Activated naive CD8-positive, alpha-beta T cell treated with anti-CD3 and anti-CD28 coated beads, Interleukin-2, amount 10 ng/mL, durations not matched to agents 7 days and 5 days (primary cell): ENCODE data around the gene SPINDOC. TPM values are rescaled to one million over a fixed set of nuclear protein-coding genes. Genes with fewer than 3 reads are reported as not detected.
A peak's percentile ranks its signal among the peaks of the same experiment; 100 is the strongest.

ENCODE experiments used
- ATAC-seq: fragments of 150-1000 bp; cut with Tn5 transposase; one replicate; pipeline ENCODE4 v1.10.0; 2021; ENCODE audit warnings: low read depth, moderate library complexity
- POLR2A ChIA-PET: fragments of 350-600 bp; sonication (Branson Sonifier 250); formaldehyde crosslinking; loops from one replicate; lab custom pipeline; 2021; ENCODE audit warnings: antibody characterized with exemption; lab: Charles Lee
- DNase-seq: peaks from one replicate; pipeline ENCODE4 v3.0.0; 2021
- H3K27ac Mint-ChIP-seq: one replicate; pipeline ENCODE4 v1.8.0; 2022; ENCODE audit warnings: mild to moderate bottlenecking, mixed read lengths
- H3K27me3 Mint-ChIP-seq: one replicate; pipeline ENCODE4 v1.8.0; 2022; ENCODE audit warnings: mild to moderate bottlenecking, moderate library complexity, mixed read lengths
- H3K36me3 Mint-ChIP-seq: one replicate; pipeline ENCODE4 v1.8.0; 2021; ENCODE audit warnings: mild to moderate bottlenecking, mixed read lengths
- H3K4me1 Mint-ChIP-seq: one replicate; pipeline ENCODE4 v1.8.0; 2021; ENCODE audit warnings: mixed read lengths
- H3K4me3 Mint-ChIP-seq: one replicate; pipeline ENCODE4 v1.8.0; 2022; ENCODE audit warnings: mild to moderate bottlenecking, moderate library complexity, mixed read lengths
- H3K9me3 Mint-ChIP-seq: one replicate; pipeline ENCODE4 v1.8.0; 2021; ENCODE audit warnings: mixed read lengths
- total RNA-seq, 2 experiments: library from RNA; stranded (reverse); gene quantifications; one replicate each; pipeline ENCODE4 v1.2.3, GENCODE V29; 2021

SPINDOC gene, protein sequence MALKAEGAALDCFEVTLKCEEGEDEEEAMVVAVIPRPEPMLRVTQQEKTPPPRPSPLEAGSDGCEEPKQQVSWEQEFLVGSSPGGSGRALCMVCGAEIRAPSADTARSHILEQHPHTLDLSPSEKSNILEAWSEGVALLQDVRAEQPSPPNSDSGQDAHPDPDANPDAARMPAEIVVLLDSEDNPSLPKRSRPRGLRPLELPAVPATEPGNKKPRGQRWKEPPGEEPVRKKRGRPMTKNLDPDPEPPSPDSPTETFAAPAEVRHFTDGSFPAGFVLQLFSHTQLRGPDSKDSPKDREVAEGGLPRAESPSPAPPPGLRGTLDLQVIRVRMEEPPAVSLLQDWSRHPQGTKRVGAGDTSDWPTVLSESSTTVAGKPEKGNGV
- 10 to 100 TPM; 35.1 to 35.2 TPM for total RNA-seq

- Mint-ChIP-seq H3K36me3 (peaks cover 22% of the 10 kb centered on the region), H3K27me3 (no peaks in the 10 kb centered on the region), H3K4me1 (peaks cover 37% of the 10 kb centered on the region), H3K4me3 (peak within 1 kb of the TSS; percentile 85), H3K9me3 (no peaks in the 10 kb centered on the region), H3K27ac (peak within 1 kb of the TSS; percentile 67)
- peak; percentile 87 for DNase-seq
- POLR2A ChIA-PET = interaction anchor here (0.7 kb wide), 1 partner anchor 167 kb away, joined by 3 read pairs; no protein-coding TSS in a partner anchor
- ATAC-seq = peak; percentile 86
These were observed at the start of gene SPINDOC for GRCh38 chr11:63813035-63813562. SPINDOC (plus strand) TSS chr11:63813456; CDS start chr11:63813687, 231 bp downstream.

- Mint-ChIP-seq H3K27me3 (no peaks in the 10 kb centered on the region), H3K4me1 (peaks cover 5% of the 10 kb centered on the region), H3K36me3 (no peaks in the 10 kb centered on the region), H3K4me3 (no peak overlapping the region), H3K27ac (no peak overlapping the region), H3K9me3 (no peaks in the 10 kb centered on the region)
- POLR2A ChIA-PET = no interaction called here
- ATAC-seq (no peak), DNase-seq (no peak)
These were observed 49.5 kb upstream of the SPINDOC start for GRCh38 chr11:63763496-63764339.

- H3K4me1 Mint-ChIP-seq = peaks cover 5% of the 10 kb centered on the region
- no peaks in the 10 kb centered on the region for H3K9me3 Mint-ChIP-seq
- DNase-seq (no peak), ATAC-seq (no peak)
- no peaks in the 10 kb centered on the region for H3K36me3 Mint-ChIP-seq
- H3K27ac Mint-ChIP-seq = no peak overlapping the region
- POLR2A ChIA-PET = no interaction called here
- no peak overlapping the region for H3K4me3 Mint-ChIP-seq
- H3K27me3 Mint-ChIP-seq = no peaks in the 10 kb centered on the region
These were observed 48.9 kb upstream of the SPINDOC start for GRCh38 chr11:63764340-63764678.

DNA sequence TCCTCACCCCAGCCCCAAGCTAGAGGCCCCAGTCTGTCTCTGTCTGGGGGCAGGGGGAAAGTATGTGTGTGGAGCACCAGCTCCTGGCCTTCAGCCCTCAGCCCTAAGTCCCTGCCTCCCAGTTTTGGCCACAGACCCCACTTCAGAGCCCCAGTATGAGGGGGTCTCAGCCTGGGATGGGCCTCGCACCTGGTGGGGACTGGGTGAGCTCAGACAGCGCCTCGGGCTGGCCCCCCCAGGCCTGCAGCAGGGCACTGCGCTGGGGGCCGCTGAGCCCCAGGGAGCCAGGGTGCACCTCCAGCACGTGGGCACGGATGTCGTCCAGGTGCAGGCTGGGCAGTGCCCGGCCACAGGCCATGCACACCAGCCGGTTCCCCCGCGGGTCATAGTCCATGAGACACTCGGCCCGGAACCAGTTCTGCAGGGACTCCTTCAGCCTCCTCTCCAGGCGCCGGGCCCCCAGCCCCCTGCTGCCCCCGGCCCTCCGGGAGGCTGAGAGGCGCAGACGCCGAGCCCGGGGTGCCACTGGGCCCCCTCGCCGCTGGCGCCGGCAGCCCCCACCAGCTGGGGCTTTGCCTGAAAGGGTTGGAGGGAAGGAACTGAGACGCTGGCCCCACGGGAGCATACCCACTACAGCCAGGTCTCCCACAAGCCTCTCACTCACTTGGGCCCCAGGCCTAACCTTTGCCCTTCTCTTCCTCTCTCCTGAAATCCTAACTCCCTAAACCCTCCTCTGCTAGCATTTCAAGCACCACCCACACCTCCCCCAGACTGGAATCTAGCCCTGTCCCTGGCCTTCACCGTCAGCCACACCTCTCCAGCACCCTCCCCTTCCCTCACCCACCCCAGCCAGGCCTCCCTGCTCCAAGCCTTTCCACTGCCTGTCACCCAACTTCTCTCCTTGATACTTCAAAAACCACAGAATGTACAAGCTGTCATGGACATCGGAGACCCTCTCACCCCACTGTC lies 48.3 kb upstream of the SPINDOC start:
- DNase-seq = peak; percentile 30
- Mint-ChIP-seq H3K27ac (no peak overlapping the region), H3K9me3 (no peaks in the 10 kb centered on the region), H3K36me3 (no peaks in the 10 kb centered on the region), H3K4me3 (no peak overlapping the region), H3K27me3 (peaks cover 3% of the 10 kb centered on the region), H3K4me1 (peaks cover 5% of the 10 kb centered on the region)
- POLR2A ChIA-PET = no interaction called here
- no peak for ATAC-seq

DNA sequence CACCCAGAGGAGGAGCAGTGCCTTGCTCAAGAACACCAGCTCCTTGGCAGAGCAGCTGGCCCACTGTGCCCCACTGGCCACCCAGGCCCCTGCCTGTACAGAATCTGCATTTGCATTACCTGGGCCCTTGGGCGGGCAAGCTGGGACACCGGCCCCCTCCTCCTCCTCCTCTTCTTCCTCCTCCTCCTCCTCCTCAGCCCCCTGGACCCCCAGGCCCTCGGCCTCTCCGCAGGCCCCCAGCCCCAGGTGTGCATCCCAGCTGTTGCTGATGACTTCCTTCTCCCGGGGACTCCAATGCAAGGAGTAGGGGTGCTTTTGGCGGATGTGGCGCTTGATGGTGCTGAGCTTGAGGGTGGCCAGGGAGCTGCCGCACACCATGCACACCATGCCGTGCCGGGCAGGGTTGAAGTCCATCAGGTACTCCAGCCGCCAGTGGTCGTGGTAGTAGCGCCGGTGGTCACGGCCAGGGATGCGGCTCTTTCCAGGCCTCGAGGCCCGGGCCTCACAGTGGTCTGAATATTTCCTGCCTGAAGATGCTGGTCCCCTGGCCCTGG lies 47.5 kb upstream of the SPINDOC start:
- POLR2A ChIA-PET = no interaction called here
- peaks cover 5% of the 10 kb centered on the region for H3K4me1 Mint-ChIP-seq
- H3K36me3 Mint-ChIP-seq = no peaks in the 10 kb centered on the region
- H3K9me3 Mint-ChIP-seq = no peaks in the 10 kb centered on the region
- H3K4me3 Mint-ChIP-seq = no peak overlapping the region
- no peak for ATAC-seq
- H3K27me3 Mint-ChIP-seq = peaks cover 11% of the 10 kb centered on the region
- no peak for DNase-seq
- H3K27ac Mint-ChIP-seq = no peak overlapping the region

- peaks cover 18% of the 10 kb centered on the region for H3K27me3 Mint-ChIP-seq
- H3K36me3 Mint-ChIP-seq = no peaks in the 10 kb centered on the region
- H3K9me3 Mint-ChIP-seq = no peaks in the 10 kb centered on the region
- DNase-seq = no peak
- peak overlapping the region; percentile 80 for H3K4me3 Mint-ChIP-seq
- H3K27ac Mint-ChIP-seq = no peak overlapping the region
- no peak for ATAC-seq
- H3K4me1 Mint-ChIP-seq = peaks cover 5% of the 10 kb centered on the region
- POLR2A ChIA-PET = no interaction called here
These were observed 46.6 kb upstream of the SPINDOC start for GRCh38 chr11:63766531-63767235.

DNA sequence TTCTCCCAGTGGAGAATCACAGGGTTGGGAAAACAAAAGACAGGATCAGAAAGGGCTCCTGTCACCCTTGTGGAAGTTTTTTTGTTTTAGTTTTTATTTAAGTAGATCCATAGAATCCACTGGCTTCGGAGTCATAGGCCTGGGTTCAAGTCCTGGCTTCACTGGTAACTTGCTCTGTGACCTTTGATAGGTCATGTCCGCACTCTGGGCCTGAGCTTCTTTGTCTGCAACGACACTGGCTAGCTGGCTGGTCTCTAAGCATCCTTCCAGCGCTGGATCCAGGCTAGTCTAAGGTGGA lies 46.0 kb upstream of the SPINDOC start:
- ATAC-seq (no peak), DNase-seq (no peak)
- Mint-ChIP-seq H3K4me3 (peak overlapping the region; percentile 80), H3K27ac (peak overlapping the region; percentile 87), H3K27me3 (peaks cover 19% of the 10 kb centered on the region), H3K9me3 (no peaks in the 10 kb centered on the region), H3K4me1 (peaks cover 5% of the 10 kb centered on the region), H3K36me3 (no peaks in the 10 kb centered on the region)
- POLR2A ChIA-PET = interaction anchor here (1.0 kb wide), 2 partner anchors 47 to 86 kb away, joined by 4 read pairs; partner anchors contain the start of gene RTN3

DNA sequence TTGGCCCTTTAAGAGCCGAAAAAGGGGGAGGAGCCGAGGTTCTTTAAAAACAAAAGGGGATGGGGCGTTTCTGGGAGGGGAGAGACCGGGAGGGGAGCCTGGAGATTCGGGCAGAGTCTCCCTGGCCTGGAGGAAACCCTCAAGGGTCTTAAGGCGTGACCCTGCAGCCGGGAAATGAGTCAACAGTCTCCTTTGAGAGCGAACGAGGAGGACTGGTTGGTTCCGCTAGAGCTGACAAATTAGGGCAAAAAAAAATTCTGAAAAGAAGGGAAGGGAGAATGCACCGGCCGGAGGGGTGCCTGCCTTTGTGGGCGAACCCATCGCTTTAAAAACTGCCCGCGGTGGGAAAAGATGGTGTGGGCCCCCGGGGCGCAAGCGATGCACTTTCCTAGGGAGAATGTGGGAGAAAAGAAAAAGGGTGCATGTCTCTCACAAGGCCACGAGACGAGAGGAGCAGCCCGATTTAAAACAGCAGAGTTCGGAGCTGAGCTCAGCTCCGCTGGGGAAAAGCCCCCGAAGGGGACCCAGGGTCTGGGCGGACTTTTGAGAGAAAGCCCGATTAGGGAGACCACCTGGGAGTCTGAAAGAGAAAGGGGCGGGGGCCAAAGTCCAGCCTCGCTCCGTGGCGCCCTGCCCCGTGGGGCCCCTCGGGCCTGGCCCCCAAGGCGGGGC lies 45.6 kb upstream of the SPINDOC start:
- Mint-ChIP-seq H3K9me3 (no peaks in the 10 kb centered on the region), H3K27ac (peak overlapping the region; percentile 87), H3K4me3 (peak overlapping the region; percentile 80), H3K36me3 (no peaks in the 10 kb centered on the region), H3K27me3 (peaks cover 22% of the 10 kb centered on the region), H3K4me1 (peaks cover 5% of the 10 kb centered on the region)
- ATAC-seq (peak; percentile 20), DNase-seq (peak; percentile 56)
- POLR2A ChIA-PET = interaction anchor here (1.0 to 1.2 kb wide), 4 partner anchors 46 to 178 kb away, joined by 3 to 4 read pairs (median 4); partner anchors contain the start of gene RTN3

DNA sequence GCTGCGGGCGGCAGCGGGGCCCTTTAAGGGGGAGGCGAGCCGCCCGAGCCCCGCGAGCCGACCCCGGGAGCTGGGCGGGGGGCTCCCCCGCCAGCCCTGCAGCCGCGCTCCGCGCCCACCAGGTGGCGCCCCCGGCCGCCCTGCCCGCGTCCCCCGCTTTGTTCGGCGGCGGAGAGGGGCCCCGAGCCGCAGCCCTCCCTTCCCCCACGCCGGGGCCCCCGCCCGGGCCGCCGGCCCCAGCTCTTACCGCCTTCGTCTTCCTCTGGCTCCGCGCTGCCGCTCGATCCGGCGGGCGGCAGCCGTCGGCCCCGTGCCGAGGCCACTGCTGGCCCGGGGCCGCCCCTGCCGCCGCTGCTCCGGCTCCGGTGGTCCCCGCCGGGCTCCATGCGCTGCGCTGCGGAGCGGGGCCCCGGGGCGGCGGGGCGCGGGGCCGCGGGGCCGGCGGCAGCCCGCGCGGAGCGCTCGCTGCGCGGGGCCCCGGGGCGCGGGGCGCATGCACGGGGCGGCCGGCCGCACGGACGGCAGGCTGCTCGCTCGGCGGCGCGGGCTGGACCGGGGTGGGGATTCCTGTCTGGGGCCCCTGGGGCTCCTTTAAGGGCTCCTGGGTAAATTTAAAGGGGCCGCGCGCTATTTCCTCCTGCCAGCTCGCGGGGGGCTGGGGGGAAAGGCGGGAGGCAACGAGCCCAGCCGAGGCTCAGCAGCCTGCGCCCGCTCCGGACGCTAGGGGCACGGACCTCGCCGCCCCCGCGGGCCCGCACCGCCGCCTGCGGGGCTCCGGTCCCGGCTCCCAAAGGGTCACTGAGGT lies 44.8 kb upstream of the SPINDOC start, which contains the start of gene ZFTA:
Gene ZFTA (minus strand): TSS at position 539 of the 805 bp plus-strand sequence. CDS start 153 bp downstream, at position 386.
- Mint-ChIP-seq H3K36me3 (no peaks in the 10 kb centered on the region), H3K27me3 (peaks cover 27% of the 10 kb centered on the region), H3K9me3 (no peaks in the 10 kb centered on the region), H3K4me1 (peaks cover 5% of the 10 kb centered on the region), H3K4me3 (peak within 1 kb of the TSS; percentile 80), H3K27ac (peak within 1 kb of the TSS; percentile 87)
- DNase-seq = peak; percentile 85
- peak; percentile 57 for ATAC-seq
- POLR2A ChIA-PET = interaction anchor here (1.0 to 1.2 kb wide), 4 partner anchors 46 to 178 kb away, joined by 3 to 4 read pairs (median 4); partner anchors contain the start of gene RTN3

DNA sequence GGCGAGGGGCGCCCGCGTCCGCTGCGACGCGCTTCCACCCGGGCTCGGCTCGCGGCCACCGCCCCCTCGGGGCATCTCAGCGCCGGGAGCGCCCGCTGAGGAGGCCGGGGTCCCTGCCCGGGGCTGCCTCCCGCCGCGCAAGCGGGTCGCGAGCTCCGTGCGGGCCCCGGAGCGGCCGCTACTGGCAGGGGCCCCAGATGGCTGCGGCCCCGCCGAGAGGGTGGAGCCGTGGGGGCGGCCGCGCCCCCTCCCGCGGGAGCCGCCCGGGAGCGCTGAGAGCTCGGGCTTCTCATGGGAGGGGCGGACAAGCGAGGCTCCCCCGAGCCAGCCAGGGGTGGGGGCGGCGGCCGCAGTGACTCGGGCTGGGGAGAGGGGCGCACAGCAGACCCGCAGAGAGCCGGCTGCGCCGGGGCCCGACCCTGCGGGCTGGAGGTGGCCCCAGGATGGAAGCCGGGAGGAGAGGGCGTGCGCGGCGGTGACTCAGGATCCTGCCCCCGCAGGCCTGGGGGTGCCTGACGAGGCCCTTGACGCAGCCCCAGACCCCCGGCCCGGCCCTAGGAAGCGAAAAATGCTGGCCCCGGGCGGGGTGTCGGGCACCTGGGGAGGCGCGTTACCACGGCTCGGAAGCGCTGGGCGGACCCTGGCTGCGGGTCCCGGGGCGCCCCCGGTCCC lies 44.1 kb upstream of the SPINDOC start:
- H3K9me3 Mint-ChIP-seq = no peaks in the 10 kb centered on the region
- peaks cover 31% of the 10 kb centered on the region for H3K27me3 Mint-ChIP-seq
- peak; percentile 31 for ATAC-seq
- H3K4me3 Mint-ChIP-seq = peak overlapping the region; percentile 35
- POLR2A ChIA-PET = interaction anchor here (1.2 kb wide), 1 partner anchor 68 kb away, joined by 3 read pairs; no protein-coding TSS in a partner anchor
- no peaks in the 10 kb centered on the region for H3K36me3 Mint-ChIP-seq
- H3K4me1 Mint-ChIP-seq = peaks cover 5% of the 10 kb centered on the region
- no peak overlapping the region for H3K27ac Mint-ChIP-seq
- peak; percentile 68 for DNase-seq
